ENCODE data around the gene KRT81.
A peak's percentile ranks its signal among the peaks of the same experiment; 100 is the strongest.

DNA sequence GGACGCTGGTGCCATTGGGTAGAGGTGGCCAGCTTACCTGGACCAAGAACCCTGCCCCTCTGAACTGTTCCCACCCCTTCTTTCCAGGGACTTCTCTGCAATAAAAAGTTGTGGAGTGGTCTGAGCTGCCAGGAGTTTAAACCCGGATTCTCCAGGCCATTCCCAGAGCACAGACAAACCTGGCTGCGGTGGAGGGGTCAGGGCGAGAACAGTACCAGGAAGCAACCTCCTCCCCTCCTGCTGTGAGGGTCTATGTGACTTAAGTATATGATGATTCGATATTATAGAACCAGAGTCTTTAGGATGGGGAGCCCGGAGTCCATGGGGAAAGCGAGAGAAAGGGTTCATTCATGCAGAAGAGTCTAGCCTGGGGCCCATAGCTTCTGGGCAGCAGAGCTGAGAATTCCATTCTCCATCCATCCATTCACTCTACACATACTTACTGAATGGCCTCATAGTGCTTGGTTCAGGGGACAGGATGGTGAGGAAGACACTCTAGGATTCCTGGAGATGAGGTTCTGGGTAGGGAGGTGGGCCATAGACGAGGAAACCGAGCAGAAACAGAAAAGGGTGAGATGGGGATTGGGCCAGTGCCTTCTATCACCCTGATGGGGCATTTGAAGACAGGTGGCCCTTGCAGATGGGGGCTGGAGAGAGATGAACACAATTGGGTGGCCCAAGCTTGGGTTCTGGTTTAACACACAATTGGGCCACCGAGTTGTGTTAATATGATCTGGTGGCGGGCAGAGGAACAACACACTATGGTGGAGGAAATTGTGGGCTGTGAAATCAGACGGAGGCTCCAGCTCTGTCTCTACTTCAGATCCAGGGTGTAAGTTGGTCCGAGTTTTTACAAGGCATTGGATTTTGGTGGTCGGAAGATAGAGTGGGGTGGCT lies 11.7 kb downstream of the KRT81 start:
- TF ChIP-seq, protein P1, sequence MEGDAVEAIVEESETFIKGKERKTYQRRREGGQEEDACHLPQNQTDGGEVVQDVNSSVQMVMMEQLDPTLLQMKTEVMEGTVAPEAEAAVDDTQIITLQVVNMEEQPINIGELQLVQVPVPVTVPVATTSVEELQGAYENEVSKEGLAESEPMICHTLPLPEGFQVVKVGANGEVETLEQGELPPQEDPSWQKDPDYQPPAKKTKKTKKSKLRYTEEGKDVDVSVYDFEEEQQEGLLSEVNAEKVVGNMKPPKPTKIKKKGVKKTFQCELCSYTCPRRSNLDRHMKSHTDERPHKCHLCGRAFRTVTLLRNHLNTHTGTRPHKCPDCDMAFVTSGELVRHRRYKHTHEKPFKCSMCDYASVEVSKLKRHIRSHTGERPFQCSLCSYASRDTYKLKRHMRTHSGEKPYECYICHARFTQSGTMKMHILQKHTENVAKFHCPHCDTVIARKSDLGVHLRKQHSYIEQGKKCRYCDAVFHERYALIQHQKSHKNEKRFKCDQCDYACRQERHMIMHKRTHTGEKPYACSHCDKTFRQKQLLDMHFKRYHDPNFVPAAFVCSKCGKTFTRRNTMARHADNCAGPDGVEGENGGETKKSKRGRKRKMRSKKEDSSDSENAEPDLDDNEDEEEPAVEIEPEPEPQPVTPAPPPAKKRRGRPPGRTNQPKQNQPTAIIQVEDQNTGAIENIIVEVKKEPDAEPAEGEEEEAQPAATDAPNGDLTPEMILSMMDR (IDR thresholded peaks at IDR 0.05): peak in 1 of 4 experiments; percentile 2
- TF ChIP-seq POLR2A (IDR thresholded peaks at IDR 0.05): no peak

All from prostate gland (tissue), 2 donors.